A549 (cell line): ENCODE results near the gene SETBP1.

Experiments
- CBX8 ChIP-seq: fragments of 200-600 bp; sonication (generic); IDR thresholded peaks from 2 replicates; pipeline ENCODE4 v1.6.1; 2016
- CEBPB ChIP-seq, 2 experiments: fragments of >200 bp in 1 of 2; sonication (Bioruptor Twin) in 1 of 2; formaldehyde crosslinking in 1 of 2; IDR thresholded peaks; 2 replicates each; pipeline ENCODE4 v1.6.1; 2012 to 2016
- EP300 ChIP-seq, 2 experiments: fragments of >200 bp; sonication (Bioruptor Twin); formaldehyde crosslinking; IDR thresholded peaks; 2 replicates in 1 of 2; 3 replicates in 1 of 2; pipeline ENCODE4 v1.6.1; 2016 to 2017
- ESRRA ChIP-seq: fragments of 150-350 bp; IDR thresholded peaks from 2 replicates; pipeline ENCODE4 v1.6.1; 2014; ENCODE audit warnings: mild to moderate bottlenecking, low read length, borderline replicate concordance
- HDAC2 ChIP-seq: fragments of 200-600 bp; sonication (generic); IDR thresholded peaks from 2 replicates; pipeline ENCODE4 v1.6.1; 2016
- JUN ChIP-seq, 2 experiments: fragments of >200 bp; sonication (Bioruptor Twin); formaldehyde crosslinking; IDR thresholded peaks; 2 replicates in 1 of 2; 3 replicates in 1 of 2; pipeline ENCODE4 v1.6.1; 2016 to 2017
- KDM5A ChIP-seq: fragments of 200-600 bp; sonication (generic); IDR thresholded peaks from 2 replicates; pipeline ENCODE4 v1.6.1; 2016; ENCODE audit warnings: antibody characterized with exemption, mild to moderate bottlenecking
- MYC ChIP-seq: IDR thresholded peaks from 2 replicates; pipeline ENCODE4 v1.6.1; 2012; ENCODE audit warnings: mild to moderate bottlenecking, inconsistent platforms, low read length, improper control_type of control experiment, borderline replicate concordance
- POLR2A ChIP-seq: IDR thresholded peaks from 2 replicates; pipeline ENCODE4 v1.6.1; 2012; ENCODE audit warnings: mild to moderate bottlenecking, low read length
- RAD21 ChIP-seq, 2 experiments: fragments of >200 bp in 1 of 2; sonication (Bioruptor Twin) in 1 of 2; formaldehyde crosslinking in 1 of 2; IDR thresholded peaks in 1 of 2; conservative IDR thresholded peaks in 1 of 2; 2 replicates in 1 of 2; 3 replicates in 1 of 2; pipeline ENCODE4 v1.6.1; 2012 to 2018; ENCODE audit warnings: inconsistent platforms in 1 of 2
- RFX5 ChIP-seq: fragments of 450-650 bp; IDR thresholded peaks from 2 replicates; pipeline ENCODE4 v1.7.1; 2014; ENCODE audit warnings: antibody characterized with exemption, mild to moderate bottlenecking, moderate library complexity
- TF ChIP-seq, protein P1 (sequence below): fragments of >200 bp; sonication (Bioruptor Twin); formaldehyde crosslinking; IDR thresholded peaks from 3 replicates; pipeline ENCODE4 v1.5.1; 2016
- TF ChIP-seq, protein P2 (sequence below): fragments of >200 bp; sonication (Bioruptor Twin); formaldehyde crosslinking; IDR thresholded peaks from 2 replicates; pipeline ENCODE4 v1.6.1; 2016
- TF ChIP-seq, protein P3 (sequence below): fragments of 200-600 bp; sonication (generic); IDR thresholded peaks from 2 replicates; pipeline ENCODE4 v1.6.1; 2016; ENCODE audit warnings: antibody characterized with exemption, mild to moderate bottlenecking, moderate library complexity

DNA sequence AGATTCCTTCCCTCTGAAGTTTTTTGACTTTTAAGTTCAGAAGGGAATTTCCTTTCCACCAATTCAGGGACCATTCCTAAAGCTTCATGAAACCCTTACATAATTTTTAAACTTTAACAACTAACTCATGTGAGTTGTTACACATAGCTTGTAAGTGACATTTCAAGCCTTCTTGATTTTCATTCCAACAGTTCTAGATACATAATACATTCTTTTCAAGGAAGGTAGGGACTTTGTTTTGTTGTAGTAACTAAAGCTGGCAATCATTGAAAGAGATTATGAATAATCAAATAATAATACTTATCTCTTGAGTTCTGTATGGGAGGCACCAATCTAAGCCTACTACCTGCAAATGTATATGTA is 45.4 kb downstream of the SETBP1 start:
- no peak for TF ChIP-seq CEBPB (IDR thresholded peaks at IDR 0.05)
- TF ChIP-seq, protein P1, sequence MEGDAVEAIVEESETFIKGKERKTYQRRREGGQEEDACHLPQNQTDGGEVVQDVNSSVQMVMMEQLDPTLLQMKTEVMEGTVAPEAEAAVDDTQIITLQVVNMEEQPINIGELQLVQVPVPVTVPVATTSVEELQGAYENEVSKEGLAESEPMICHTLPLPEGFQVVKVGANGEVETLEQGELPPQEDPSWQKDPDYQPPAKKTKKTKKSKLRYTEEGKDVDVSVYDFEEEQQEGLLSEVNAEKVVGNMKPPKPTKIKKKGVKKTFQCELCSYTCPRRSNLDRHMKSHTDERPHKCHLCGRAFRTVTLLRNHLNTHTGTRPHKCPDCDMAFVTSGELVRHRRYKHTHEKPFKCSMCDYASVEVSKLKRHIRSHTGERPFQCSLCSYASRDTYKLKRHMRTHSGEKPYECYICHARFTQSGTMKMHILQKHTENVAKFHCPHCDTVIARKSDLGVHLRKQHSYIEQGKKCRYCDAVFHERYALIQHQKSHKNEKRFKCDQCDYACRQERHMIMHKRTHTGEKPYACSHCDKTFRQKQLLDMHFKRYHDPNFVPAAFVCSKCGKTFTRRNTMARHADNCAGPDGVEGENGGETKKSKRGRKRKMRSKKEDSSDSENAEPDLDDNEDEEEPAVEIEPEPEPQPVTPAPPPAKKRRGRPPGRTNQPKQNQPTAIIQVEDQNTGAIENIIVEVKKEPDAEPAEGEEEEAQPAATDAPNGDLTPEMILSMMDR = no peak
- TF ChIP-seq, protein P2, sequence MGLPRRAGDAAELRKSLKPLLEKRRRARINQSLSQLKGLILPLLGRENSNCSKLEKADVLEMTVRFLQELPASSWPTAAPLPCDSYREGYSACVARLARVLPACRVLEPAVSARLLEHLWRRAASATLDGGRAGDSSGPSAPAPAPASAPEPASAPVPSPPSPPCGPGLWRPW = no peak
- no peak for TF ChIP-seq CBX8
- TF ChIP-seq RAD21 (conservative IDR thresholded peaks at IDR 0.05 in 1 of 2, IDR thresholded peaks at IDR 0.05 in 1 of 2) = no peak
- TF ChIP-seq, protein P3, sequence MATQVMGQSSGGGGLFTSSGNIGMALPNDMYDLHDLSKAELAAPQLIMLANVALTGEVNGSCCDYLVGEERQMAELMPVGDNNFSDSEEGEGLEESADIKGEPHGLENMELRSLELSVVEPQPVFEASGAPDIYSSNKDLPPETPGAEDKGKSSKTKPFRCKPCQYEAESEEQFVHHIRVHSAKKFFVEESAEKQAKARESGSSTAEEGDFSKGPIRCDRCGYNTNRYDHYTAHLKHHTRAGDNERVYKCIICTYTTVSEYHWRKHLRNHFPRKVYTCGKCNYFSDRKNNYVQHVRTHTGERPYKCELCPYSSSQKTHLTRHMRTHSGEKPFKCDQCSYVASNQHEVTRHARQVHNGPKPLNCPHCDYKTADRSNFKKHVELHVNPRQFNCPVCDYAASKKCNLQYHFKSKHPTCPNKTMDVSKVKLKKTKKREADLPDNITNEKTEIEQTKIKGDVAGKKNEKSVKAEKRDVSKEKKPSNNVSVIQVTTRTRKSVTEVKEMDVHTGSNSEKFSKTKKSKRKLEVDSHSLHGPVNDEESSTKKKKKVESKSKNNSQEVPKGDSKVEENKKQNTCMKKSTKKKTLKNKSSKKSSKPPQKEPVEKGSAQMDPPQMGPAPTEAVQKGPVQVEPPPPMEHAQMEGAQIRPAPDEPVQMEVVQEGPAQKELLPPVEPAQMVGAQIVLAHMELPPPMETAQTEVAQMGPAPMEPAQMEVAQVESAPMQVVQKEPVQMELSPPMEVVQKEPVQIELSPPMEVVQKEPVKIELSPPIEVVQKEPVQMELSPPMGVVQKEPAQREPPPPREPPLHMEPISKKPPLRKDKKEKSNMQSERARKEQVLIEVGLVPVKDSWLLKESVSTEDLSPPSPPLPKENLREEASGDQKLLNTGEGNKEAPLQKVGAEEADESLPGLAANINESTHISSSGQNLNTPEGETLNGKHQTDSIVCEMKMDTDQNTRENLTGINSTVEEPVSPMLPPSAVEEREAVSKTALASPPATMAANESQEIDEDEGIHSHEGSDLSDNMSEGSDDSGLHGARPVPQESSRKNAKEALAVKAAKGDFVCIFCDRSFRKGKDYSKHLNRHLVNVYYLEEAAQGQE = no peak
- no peak for TF ChIP-seq EP300 (IDR thresholded peaks at IDR 0.05)
- no peak for TF ChIP-seq MYC
- no peak for TF ChIP-seq KDM5A
- no peak for TF ChIP-seq HDAC2
- no peak for TF ChIP-seq POLR2A
- TF ChIP-seq RFX5 = no peak
- no peak for TF ChIP-seq JUN (IDR thresholded peaks at IDR 0.05)
- no peak for TF ChIP-seq ESRRA
